GM23338 (cell line): ENCODE data around the gene KIF5A. TPM values are rescaled to one million over a fixed set of nuclear protein-coding genes. Genes with fewer than 3 reads are reported as not detected.

Experiments used
- ATAC-seq: fragments of 200-7000 bp; cut with Tn5 transposase; 3 replicates; pipeline ENCODE4 v1.9.1; 2020
- DNase-seq: peaks from one replicate; pipeline ENCODE4 v3.0.0-alpha.2; 2015; ENCODE audit warnings: low spot score
- H2AFZ ChIP-seq: fragments of 200-600 bp; sonication (generic); 2 replicates; pipeline ENCODE4 v1.8.0; 2016; ENCODE audit warnings: antibody characterized with exemption, mild to moderate bottlenecking, moderate library complexity
- H3F3A ChIP-seq: fragments of 200-600 bp; sonication (generic); replicated peaks from 2 replicates; pipeline ENCODE4 v1.8.0; 2017; ENCODE audit warnings: antibody characterized with exemption, mixed run types, low read depth
- H3K27ac ChIP-seq: fragments of 200-600 bp; sonication (generic); 2 replicates; pipeline ENCODE4 v1.6.1; 2016; ENCODE audit warnings: low read depth
- H3K27me3 ChIP-seq: fragments of 200-600 bp; sonication (generic); 2 replicates; pipeline ENCODE4 v1.8.0; 2016; ENCODE audit warnings: mild to moderate bottlenecking, mixed run types, moderate library complexity; ENCODE audit not compliant: insufficient read depth
- H3K36me3 ChIP-seq: fragments of 200-600 bp; sonication (generic); 2 replicates; pipeline ENCODE4 v1.8.0; 2016; ENCODE audit warnings: mild to moderate bottlenecking; ENCODE audit not compliant: insufficient read depth
- H3K4me1 ChIP-seq: fragments of 200-600 bp; sonication (generic); 2 replicates; pipeline ENCODE4 v1.8.0; 2016; ENCODE audit warnings: mild to moderate bottlenecking, moderate library complexity; ENCODE audit not compliant: insufficient read depth
- H3K4me2 ChIP-seq: fragments of 200-600 bp; sonication (generic); 2 replicates; pipeline ENCODE4 v1.7.1; 2017; ENCODE audit warnings: mixed run types
- H3K4me3 ChIP-seq: fragments of 200-600 bp; sonication (generic); 2 replicates; pipeline ENCODE4 v1.6.1; 2016; ENCODE audit warnings: mixed run types
- H3K79me2 ChIP-seq: fragments of 200-600 bp; sonication (generic); replicated peaks from 2 replicates; pipeline ENCODE4 v1.8.0; 2017; ENCODE audit warnings: mild to moderate bottlenecking; ENCODE audit not compliant: insufficient read depth
- H3K9me2 ChIP-seq: fragments of 200-600 bp; sonication (generic); 2 replicates; pipeline ENCODE4 v1.8.0; 2017; ENCODE audit not compliant: insufficient read depth
- H4K20me1 ChIP-seq: fragments of 200-600 bp; sonication (generic); replicated peaks from 2 replicates; pipeline ENCODE4 v1.8.0; 2017; ENCODE audit warnings: mild to moderate bottlenecking; ENCODE audit not compliant: insufficient read depth
- H3K27ac Mint-ChIP-seq: 2 replicates; pipeline ENCODE4 v1.8.0; 2020; ENCODE audit warnings: inconsistent platforms, mild to moderate bottlenecking, moderate library complexity, mixed read lengths
- H3K27me3 Mint-ChIP-seq: 3 replicates; pipeline ENCODE4 v1.8.0; 2022; ENCODE audit warnings: low read depth, mild to moderate bottlenecking, moderate library complexity, mixed read lengths, inconsistent platforms; ENCODE audit not compliant: insufficient read depth, poor library complexity
- H3K36me3 Mint-ChIP-seq: 3 replicates; pipeline ENCODE4 v1.8.0; 2021; ENCODE audit warnings: low read depth, mild to moderate bottlenecking, inconsistent platforms, moderate library complexity, mixed read lengths
- H3K4me1 Mint-ChIP-seq: 3 replicates; pipeline ENCODE4 v1.8.0; 2020; ENCODE audit warnings: mild to moderate bottlenecking, inconsistent platforms, mixed read lengths
- H3K4me3 Mint-ChIP-seq: 3 replicates; pipeline ENCODE4 v1.8.0; 2021; ENCODE audit warnings: moderate library complexity, mild to moderate bottlenecking, inconsistent platforms, mixed read lengths
- H3K9me3 Mint-ChIP-seq: 3 replicates; pipeline ENCODE4 v1.8.0; 2020; ENCODE audit warnings: moderate library complexity, mild to moderate bottlenecking, inconsistent platforms, mixed read lengths
- CREB1 ChIP-seq: fragments of 250-450 bp; sonication (Bioruptor Pico); IDR thresholded peaks from 2 replicates; pipeline ENCODE4 v1.5.0; 2020; ENCODE audit warnings: low read depth, mild to moderate bottlenecking, moderate library complexity
- CTCF ChIP-seq, 2 experiments: fragments of 200-600 bp in 1 of 2; sonication (generic) in 1 of 2; conservative IDR thresholded peaks; 2 replicates each; pipeline versions ENCODE4 v1.5.1 to v1.6.1; 2016 to 2017; ENCODE audit warnings: antibody characterized with exemption in 2 of 2, low read depth in 2 of 2, mild to moderate bottlenecking in 2 of 2, moderate library complexity in 1 of 2
- ETS1 ChIP-seq: IDR thresholded peaks from 2 replicates; pipeline ENCODE4 v1.6.1; 2016; ENCODE audit warnings: antibody characterized with exemption
- EZH2 ChIP-seq: fragments of 200-600 bp; sonication (generic); IDR thresholded peaks from one replicate; pipeline ENCODE4 v1.8.0; 2017; ENCODE audit warnings: antibody characterized with exemption, mild to moderate bottlenecking, low read depth; ENCODE audit not compliant: unreplicated experiment
- EZH2phosphoT487 ChIP-seq: fragments of 200-600 bp; sonication (generic); IDR thresholded peaks from one replicate; pipeline ENCODE4 v1.8.1; 2018; ENCODE audit warnings: antibody characterized with exemption; ENCODE audit not compliant: unreplicated experiment
- JUNB ChIP-seq: IDR thresholded peaks from one replicate; pipeline ENCODE4 v1.6.1; 2016; ENCODE audit warnings: antibody characterized with exemption; ENCODE audit not compliant: unreplicated experiment
- NANOG ChIP-seq: IDR thresholded peaks from 2 replicates; pipeline ENCODE4 v1.6.1; 2016; ENCODE audit warnings: antibody characterized with exemption, borderline replicate concordance
- POLR2AphosphoS5 ChIP-seq: IDR thresholded peaks from 2 replicates; pipeline ENCODE4 v1.6.1; 2016; ENCODE audit warnings: antibody characterized with exemption, low read depth
- REST ChIP-seq: IDR thresholded peaks from one replicate; pipeline ENCODE4 v1.6.1; 2018; ENCODE audit warnings: antibody characterized with exemption; ENCODE audit not compliant: unreplicated experiment
- STAT1 ChIP-seq: IDR thresholded peaks from one replicate; pipeline ENCODE4 v1.6.1; 2016; ENCODE audit warnings: antibody characterized with exemption; ENCODE audit not compliant: unreplicated experiment
- ZNF114 ChIP-seq: fragments of 250-450 bp; sonication (Bioruptor Pico); IDR thresholded peaks from 2 replicates; pipeline ENCODE4 v1.5.0; 2020; ENCODE audit warnings: mild to moderate bottlenecking, moderate library complexity
- ZNF331 ChIP-seq: fragments of 250-450 bp; sonication (Bioruptor Pico); IDR thresholded peaks from 2 replicates; pipeline ENCODE4 v1.5.0; 2020; ENCODE audit warnings: low read depth, mild to moderate bottlenecking, moderate library complexity
- ZNF462 ChIP-seq: fragments of 250-450 bp; sonication (Bioruptor Pico); IDR thresholded peaks from 2 replicates; pipeline ENCODE4 v1.5.0; 2020; ENCODE audit warnings: mild to moderate bottlenecking, moderate library complexity
- polyA plus RNA-seq: library from polyadenylated mRNA; unstranded; fragments of >200 nt; fragmentation: Nextera tagmentation; extraction: Ambion mirVana; gene quantifications from 2 replicates; pipeline ENCODE4 v1.2.1, GENCODE V29; 2016
- total RNA-seq: library from RNA; depleted of rRNA; stranded (reverse); fragments of >200 nt; shearing (Covaris generic); gene quantifications from 2 replicates; pipeline ENCODE4 v1.2.3, GENCODE V29; 2014

KIF5A gene
- total and polyA plus RNA-seq, 2 experiments from 2014 or later: 11.1 to 21.3 TPM

GRCh38 chr12:57600395-57600794 is 50.6 kb downstream of the KIF5A start:
- Histone ChIP-seq H3K27ac (no peak overlapping the region), H3K27me3 (no peaks in the 10 kb centered on the region), H3F3A (0 out of 2 replicates have a peak, but pooled peaks cover 3% of the 10 kb centered on the region), H2AFZ (no peak overlapping the region), H3K79me2 (peaks cover 3% of the 10 kb centered on the region; the same call in 1 of the 2 replicates), H3K36me3 (peaks cover 14% of the 10 kb centered on the region), H4K20me1 (no peaks in the 10 kb centered on the region; the same call in 1 of the 2 replicates), H3K4me3 (no peak overlapping the region), H3K4me1 (peaks cover 14% of the 10 kb centered on the region), H3K9me2 (no peaks in the 10 kb centered on the region), H3K4me2 (no peak overlapping the region)
- Mint-ChIP-seq H3K9me3 (no peaks in the 10 kb centered on the region), H3K27me3 (peaks cover 17% of the 10 kb centered on the region), H3K36me3 (peaks cover 30% of the 10 kb centered on the region), H3K27ac (no peak overlapping the region), H3K4me3 (no peak overlapping the region), H3K4me1 (peaks cover 15% of the 10 kb centered on the region; the same call in 2 of the 3 replicates)
- ATAC-seq (no peak), DNase-seq (no peak)
- TF ChIP-seq EZH2phosphoT487: no peak
- TF ChIP-seq CTCF (conservative IDR thresholded peaks at IDR 0.05; ENCODE audit: low read depth in 2 of 2): no peak
- no peak for TF ChIP-seq ZNF462 (CRISPR knock-in tag)
- TF ChIP-seq STAT1: no peak
- no peak for TF ChIP-seq NANOG
- no peak for TF ChIP-seq REST
- no peak for TF ChIP-seq CREB1 (CRISPR knock-in tag)
- TF ChIP-seq JUNB: no peak
- TF ChIP-seq EZH2: no peak
- TF ChIP-seq ETS1: no peak
- no peak for TF ChIP-seq ZNF114 (CRISPR knock-in tag)
- TF ChIP-seq ZNF331 (CRISPR knock-in tag): no peak
- TF ChIP-seq POLR2AphosphoS5: no peak
